GM18867 (cell line): ENCODE measurements around the gene CSNK2A1.

ENCODE experiments used
- ATAC-seq: cut with Tn5 transposase; IDR thresholded peaks from one replicate; pipeline ENCODE4 v1.9.1; 2021; ENCODE audit warnings: mild to moderate bottlenecking, moderate library complexity; ENCODE audit not compliant: unreplicated experiment

Gene CSNK2A1

DNA sequence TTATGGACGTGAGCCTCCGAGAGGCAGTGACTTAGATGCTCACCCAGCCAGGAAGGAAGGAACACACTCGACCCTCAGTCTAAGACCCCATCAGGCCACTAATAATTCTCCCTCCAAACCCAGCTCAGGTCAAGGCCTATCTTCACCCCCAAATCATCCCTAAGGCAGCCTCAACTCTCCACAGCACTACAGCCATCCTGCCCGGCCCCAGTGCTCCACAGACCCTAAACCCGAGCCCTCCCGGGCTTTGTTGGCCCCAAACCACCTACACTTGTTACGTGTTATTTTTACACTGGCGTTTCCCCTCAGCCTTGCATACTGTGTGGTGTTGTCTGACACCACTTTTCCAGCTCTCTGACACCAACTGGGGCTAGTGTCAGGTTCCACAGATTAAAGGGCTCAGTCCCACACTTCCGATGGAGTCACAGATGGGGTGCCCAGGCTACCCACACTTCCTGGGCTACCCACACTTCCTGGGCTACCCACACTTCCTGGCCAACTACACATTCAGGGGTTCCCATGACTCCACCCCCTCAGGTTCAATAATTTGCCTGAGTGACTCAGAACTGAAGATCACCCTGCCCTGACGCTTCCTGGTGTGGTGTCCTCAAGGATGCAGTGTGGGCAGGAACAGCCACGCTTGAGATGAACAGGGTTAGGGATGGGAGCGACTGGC lies 110.2 kb downstream of the CSNK2A1 start:
- ATAC-seq: peak; percentile 88

DNA sequence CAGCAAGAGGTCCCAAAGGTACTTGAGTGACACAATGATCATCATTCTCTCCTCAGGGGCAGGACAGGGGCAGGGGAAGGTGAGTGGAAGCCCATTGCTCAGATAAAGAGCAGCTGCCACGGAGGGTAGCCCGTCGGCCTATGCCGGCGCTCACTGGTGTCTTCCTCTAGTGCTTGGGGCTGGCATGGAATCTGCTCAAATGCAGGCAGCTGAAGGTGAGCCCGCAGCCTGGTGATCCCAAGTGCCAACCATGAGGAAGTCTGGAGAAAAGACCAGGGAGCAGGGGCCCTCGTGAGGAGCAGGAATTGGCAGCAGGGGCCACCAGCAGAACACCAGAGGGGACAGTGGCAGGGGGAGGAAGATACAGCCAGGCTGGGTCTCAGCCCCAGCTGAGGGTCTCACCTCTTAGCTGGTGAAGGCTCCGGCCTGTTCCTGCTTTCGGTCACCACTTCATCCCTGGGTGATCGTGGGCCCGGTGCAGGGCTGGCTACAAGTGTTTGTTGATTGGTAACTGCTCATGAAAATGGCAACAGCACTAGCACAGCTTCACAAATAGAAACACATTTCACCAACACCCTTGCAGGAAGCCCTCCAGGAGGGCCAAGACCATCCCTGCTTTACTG lies 110.8 kb downstream of the CSNK2A1 start:
- no peak for ATAC-seq

DNA sequence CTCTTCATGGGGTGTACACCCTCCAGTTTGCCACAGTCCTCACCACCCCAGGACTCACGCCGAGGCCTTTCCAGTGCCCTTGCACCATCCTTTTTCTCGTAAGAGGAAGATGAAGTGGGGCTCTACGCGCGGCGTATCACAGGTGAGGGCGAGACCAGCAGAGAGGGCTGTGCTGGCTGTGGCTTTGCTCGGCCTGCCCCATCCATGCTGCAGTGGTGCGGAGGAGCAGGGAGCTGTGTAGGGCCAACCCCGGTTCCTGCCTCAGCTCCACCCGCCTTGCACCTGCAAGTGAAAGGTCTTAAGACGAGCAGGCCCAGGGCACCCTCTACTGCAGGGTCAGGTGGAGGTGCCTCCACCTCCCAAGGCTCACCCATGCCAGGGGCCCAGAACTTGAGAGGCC lies 111.4 kb downstream of the CSNK2A1 start:
- ATAC-seq: no peak

DNA sequence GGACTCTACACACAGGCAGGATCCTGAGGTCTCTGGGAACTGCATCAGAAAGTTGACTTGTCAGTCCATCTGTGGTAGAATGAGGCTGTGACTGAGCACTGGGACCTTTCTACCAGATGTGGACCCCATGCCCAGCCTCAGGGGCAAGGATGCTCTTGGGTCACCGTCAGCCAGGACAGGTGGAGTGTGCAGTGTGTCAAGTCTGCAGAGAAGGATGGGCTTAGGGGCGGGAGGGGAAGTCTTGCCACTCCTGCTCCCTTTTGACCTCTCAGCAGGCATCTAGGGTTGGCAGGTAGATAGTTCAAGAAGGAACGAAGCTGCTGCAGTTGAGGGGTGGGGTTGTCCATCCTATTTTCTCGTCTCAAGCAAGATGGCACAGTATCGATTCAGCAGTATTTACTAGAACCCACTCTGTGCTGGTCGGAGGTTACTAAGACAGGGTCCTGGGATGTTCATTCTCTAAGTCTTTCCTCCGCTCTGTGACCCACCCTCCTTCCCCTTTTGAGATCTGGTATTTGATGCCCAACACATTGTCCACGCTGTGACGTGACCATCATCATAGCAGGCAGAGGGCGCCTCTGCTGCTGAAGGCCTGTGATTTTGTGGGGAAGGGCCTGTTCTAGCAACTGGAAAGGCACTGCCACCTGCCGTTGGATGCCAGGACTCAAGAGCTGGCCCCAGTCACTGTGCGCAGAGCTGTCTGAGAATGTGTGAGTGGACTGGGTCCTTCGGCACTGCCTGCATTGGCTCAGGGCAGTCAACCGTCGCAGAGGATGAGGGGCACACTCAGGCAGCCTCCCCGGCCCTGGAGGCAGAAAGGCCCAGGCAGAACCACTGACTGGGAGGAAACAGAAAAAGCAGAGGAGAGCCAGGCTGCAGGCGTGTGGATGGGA lies 112.3 kb downstream of the CSNK2A1 start:
- ATAC-seq: no peak

DNA sequence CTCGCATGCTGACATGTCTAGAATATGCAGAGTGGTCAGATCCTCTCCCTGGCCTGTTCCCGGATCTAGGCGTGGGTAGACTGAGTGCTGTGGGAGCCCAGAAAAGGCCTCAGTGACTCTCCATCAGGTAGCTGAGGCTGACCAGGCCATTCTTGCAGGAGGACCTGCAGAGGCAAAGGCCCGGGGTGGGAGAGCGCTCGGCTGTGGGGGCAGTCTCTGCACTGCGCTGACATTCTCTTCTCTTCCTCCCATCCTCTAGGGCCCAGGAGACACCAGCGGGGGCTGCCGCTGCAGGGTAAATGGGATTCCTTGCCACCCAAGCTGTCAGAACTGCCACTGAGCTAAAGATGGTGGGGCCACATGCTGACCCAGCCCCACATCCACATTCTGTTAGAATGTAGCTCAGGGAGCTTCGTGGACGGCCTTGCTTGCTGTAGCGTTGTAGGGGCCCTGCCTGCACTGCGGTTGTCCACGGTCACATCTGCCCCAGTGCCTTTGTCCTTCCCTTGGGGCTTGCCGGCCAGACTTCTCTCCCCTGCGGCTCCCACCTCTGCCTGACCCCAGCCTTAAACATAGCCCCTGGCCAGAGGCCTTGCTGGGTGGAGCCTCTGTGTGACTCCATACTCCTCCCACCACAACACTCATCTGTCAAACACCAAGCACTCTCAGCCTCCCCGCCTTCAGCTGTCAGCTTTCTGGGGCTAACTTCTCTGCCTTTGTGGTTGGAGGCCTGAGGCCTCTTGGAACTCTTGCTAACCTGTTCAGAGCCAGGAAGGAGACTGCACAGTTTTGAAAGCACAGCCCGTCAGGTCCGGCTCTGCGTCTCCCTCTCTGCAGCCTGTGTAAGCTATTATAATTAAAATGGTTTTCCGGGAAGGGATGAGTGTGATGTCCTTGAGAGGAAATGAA lies 113.2 kb downstream of the CSNK2A1 start:
- no peak for ATAC-seq

DNA sequence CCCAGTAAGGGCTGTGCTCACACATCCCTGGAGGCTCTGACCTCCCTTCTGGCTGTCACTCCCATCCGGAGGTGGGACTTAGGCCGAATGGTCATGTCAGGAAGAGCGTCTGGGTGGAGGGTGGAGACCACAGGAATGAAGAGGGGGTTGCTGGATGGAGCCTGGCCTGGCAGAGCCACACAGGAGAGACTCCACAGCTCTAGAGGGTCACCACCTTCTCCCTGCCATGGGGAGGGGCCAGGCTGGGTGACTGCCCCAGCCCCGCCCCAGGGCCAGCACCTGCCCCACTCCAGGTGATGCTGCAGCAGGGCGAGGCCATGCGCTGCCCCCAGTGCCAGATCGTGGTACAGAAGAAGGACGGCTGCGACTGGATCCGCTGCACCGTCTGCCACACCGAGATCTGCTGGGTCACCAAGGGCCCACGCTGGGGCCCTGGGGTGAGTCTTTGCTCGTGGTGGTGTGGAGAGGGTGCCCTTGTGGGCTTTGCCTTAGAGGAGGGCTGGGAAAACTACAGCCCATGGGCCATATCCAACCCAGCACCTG lies 114.9 kb downstream of the CSNK2A1 start:
- ATAC-seq: no peak

DNA sequence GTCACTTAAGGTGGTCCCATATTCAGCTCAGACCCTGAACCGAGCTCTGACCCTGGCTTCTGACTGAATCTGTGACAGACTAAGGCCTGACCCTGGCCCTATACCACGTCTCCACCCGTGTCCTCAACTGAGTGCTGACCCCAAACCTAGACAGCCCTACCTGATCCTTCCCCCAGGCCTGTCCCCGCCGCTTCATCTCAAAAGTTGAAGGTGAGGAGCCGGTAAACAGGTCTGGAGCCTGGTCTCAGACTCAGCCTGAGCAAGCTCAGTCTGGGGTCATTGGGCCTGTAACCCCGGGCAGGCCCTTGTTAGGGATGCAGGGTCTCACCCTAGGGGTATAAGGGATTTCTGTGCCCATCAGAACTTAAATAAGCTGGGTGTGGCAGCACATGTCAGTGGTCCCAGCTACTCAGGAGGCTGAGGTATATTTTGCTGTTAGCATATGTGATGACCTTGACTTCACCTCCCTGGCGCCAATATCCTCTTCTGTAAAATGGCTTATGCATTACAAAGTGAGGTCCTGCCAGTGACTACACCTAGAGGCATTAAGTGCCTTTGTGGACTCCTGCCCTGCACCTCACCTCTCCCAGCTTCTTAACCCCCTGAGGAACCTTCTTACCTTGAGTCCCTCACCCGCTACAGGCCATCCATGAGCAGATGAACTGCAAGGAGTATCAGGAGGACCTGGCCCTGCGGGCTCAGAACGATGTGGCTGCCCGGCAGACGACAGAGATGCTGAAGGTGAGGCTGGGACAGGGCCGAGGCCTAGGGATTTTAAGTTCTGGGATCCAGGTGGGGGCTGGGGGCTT lies 115.5 kb downstream of the CSNK2A1 start:
- ATAC-seq: no peak

DNA sequence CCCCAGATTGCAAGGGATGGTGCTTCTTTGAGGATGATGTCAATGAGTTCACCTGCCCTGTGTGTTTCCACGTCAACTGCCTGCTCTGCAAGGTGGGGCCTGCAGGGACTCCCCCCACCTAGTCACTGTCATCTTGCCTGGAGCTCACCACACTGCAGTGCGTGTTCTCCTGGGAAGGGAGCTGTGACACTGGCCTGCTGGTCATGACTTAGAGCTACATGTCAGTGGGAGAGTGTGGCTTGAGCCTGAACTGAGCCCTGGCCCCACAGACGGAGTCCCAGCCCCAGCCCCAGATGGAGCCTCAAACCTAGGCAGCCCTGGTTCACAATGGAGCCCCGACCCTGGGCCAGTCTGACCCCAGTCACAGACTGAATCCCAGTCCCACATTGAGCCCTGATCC lies 116.2 kb downstream of the CSNK2A1 start:
- ATAC-seq: no peak

DNA sequence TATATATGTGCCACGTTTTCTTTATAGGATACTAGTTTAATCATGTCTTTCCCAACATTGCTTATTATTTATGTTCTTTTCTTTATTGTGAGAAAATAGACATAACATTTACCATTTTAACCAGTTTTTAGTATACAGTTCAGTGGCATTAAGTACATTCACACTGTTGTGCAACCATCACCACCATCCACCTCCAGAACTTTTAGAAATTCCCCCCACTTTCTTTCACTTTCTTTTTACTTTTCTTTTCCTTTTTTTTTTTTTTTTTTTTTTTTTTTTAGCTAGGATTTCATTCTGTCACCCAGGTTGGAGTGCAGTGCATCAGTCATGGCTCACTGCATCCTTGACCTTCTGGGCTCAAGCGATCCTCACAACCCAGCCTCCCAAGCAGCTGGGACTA lies 117.0 kb downstream of the CSNK2A1 start:
- ATAC-seq: no peak
